ENCODE measurements around the gene IRX3. TPM values are rescaled to one million over a fixed set of nuclear protein-coding genes. Genes with fewer than 3 reads are reported as not detected.

IRX3 gene
- total and polyA plus RNA-seq, 2 of the 8 experiments (the other 6 are each of a cell fraction or from before 2014, with no cell fraction given) = 0.50 to 1.6 TPM

- Histone ChIP-seq H4K20me1 (replicated peaks in 1 of 2; ENCODE audit: control insufficient read depth in 1 of 2, insufficient read depth in 2 of 2, low read length in 2 of 2) (peaks cover 0 to 1% of the 10 kb centered on the region in 2 experiments), H3K18ac (ENCODE audit: extremely low read depth, low read length) (no peak overlapping the region), H4K5ac (ENCODE audit: insufficient read length, low read depth, low read length) (no peak overlapping the region), H3K36me3 (ENCODE audit: control insufficient read depth in 2 of 4, insufficient read depth in 4 of 4, low read length in 3 of 4) (no peaks in the 10 kb centered on the region), H3K4me1 (replicated peaks in 1 of 4; ENCODE audit: control insufficient read depth in 3 of 4, insufficient read depth in 4 of 4, low read length in 3 of 4) (no peaks in the 10 kb centered on the region; a peak in 1 of 7 replicates), H4K91ac (replicated peaks; ENCODE audit: insufficient read length, low read length) (no peak overlapping the region), H3K27me3 (replicated peaks in 1 of 4; ENCODE audit: control insufficient read depth in 3 of 4, extremely low read depth in 1 of 4, insufficient read depth in 3 of 4, low read length in 3 of 4) (no peaks in the 10 kb centered on the region), H3K9ac (replicated peaks in 1 of 4; ENCODE audit: extremely low read depth in 1 of 4, low read depth in 3 of 4, low read length in 3 of 4) (no peak overlapping the region), H2AFZ (ENCODE audit: low read length) (no peak overlapping the region), H3K79me1 (ENCODE audit: low read depth, low read length) (no peaks in the 10 kb centered on the region), H2BK12ac (ENCODE audit: low read depth, low read length) (no peak overlapping the region), H3K4me2 (ENCODE audit: insufficient read depth in 1 of 2, low read depth in 2 of 2, low read length in 2 of 2) (no peak overlapping the region), H3K9me3 (ENCODE audit: insufficient read depth in 2 of 2, low read depth in 1 of 2, low read length in 1 of 2) (no peaks in the 10 kb centered on the region), H2BK15ac (ENCODE audit: low read length) (no peak overlapping the region), H2BK120ac (replicated peaks; ENCODE audit: low read depth, low read length) (no peak overlapping the region), H3K4me3 (ENCODE audit: extremely low read depth in 1 of 4, insufficient read depth in 2 of 4, low read depth in 3 of 4, low read length in 4 of 4) (no peak overlapping the region), H3K23me2 (ENCODE audit: low read depth, low read length) (0 out of 2 replicates have a peak, but pooled peaks cover 3% of the 10 kb centered on the region), H3K27ac (ENCODE audit: low read depth, low read length) (no peak overlapping the region), H3K4ac (replicated peaks; ENCODE audit: insufficient read length, low read depth, low read length) (no peak overlapping the region), H4K8ac (ENCODE audit: extremely low read depth, insufficient read depth, low read length) (no peak overlapping the region), H2AK5ac (ENCODE audit: low read depth, low read length) (no peak overlapping the region), H3K79me2 (ENCODE audit: control insufficient read depth in 1 of 2, insufficient read depth in 2 of 2, low read length in 2 of 2) (no peaks in the 10 kb centered on the region), H3K14ac (ENCODE audit: insufficient read length) (no peak overlapping the region), H2BK20ac (ENCODE audit: low read length) (no peak overlapping the region), H3K56ac (replicated peaks; ENCODE audit: insufficient read length, low read depth, low read length) (no peak overlapping the region), H3K23ac (ENCODE audit: insufficient read length) (no peak overlapping the region), H2BK5ac (ENCODE audit: low read depth, low read length) (no peak overlapping the region)
- no peak for TF ChIP-seq CBX8 (IDR thresholded peaks at IDR 0.05; ENCODE audit: borderline replicate concordance, low read depth, low read length)
- DNase-seq (ENCODE audit: low read depth in 1 of 2, low spot score in 2 of 2) = no peak
- ChIA-PET POLR2A (ENCODE audit: partially characterized antibody) (no interaction called here), CTCF (ENCODE audit: partially characterized antibody) (no interaction called here)
- 63% methylated on average over 7 of the region's 11 CpGs; no CpG with 5 or more reads in 1 of the 2 experiments for WGBS, 2 experiments (ENCODE audit: extremely low coverage in 1 of 2, insufficient coverage in 1 of 2, insufficient read length in 1 of 2, insufficient replicate concordance in 2 of 2, low coverage in 1 of 2, low lambda C conversion rate in 2 of 2, missing lambda C conversion rate in 1 of 2)
- no peak for FAIRE-seq
Measured at GRCh38 chr16:54244061-54244886, 42.3 kb downstream of the IRX3 start.

Measured in H1 (cell line).